Type B pancreatic cell (in vitro differentiated cells): Measurements from ENCODE around the gene COQ9. TPM values are rescaled to one million over a fixed set of nuclear protein-coding genes. Genes with fewer than 3 reads are reported as not detected.
A peak's percentile ranks its signal among the peaks of the same experiment; 100 is the strongest.
"Not testable (repeated sequence)": the region's sequence is repeated elsewhere in the genome, so short reads cannot be mapped to it uniquely, and the experiment has no call there.

ENCODE experiments used
- DNase-seq: peaks from one replicate; pipeline ENCODE4 v3.0.0; 2021; ENCODE audit warnings: mixed read lengths; ENCODE audit not compliant: unreplicated experiment; ENCODE audit errors: extremely low spot score
- H3K27ac Mint-ChIP-seq: 2 replicates; pipeline ENCODE4 v1.8.0; 2021; ENCODE audit warnings: mild to moderate bottlenecking, mixed read lengths
- H3K27me3 Mint-ChIP-seq: 2 replicates; pipeline ENCODE4 v1.8.0; 2021; ENCODE audit warnings: mixed read lengths
- H3K36me3 Mint-ChIP-seq: 2 replicates; pipeline ENCODE4 v1.8.0; 2021; ENCODE audit warnings: mixed read lengths
- H3K4me1 Mint-ChIP-seq: one replicate; pipeline ENCODE4 v1.8.0; 2021; ENCODE audit warnings: mixed read lengths; ENCODE audit not compliant: unreplicated experiment
- H3K4me3 Mint-ChIP-seq: 2 replicates; pipeline ENCODE4 v1.8.0; 2021; ENCODE audit warnings: mild to moderate bottlenecking, mixed read lengths
- H3K9me3 Mint-ChIP-seq: 2 replicates; pipeline ENCODE4 v1.8.0; 2021; ENCODE audit warnings: mixed read lengths
- total RNA-seq: library from RNA; stranded (reverse); gene quantifications from 2 replicates; pipeline ENCODE4 v1.2.1, GENCODE V29; 2021; ENCODE audit warnings: low replicate concordance
- TF ChIP-seq, protein P1 (sequence below): fragments of 200-600 bp; sonication (generic); conservative IDR thresholded peaks from 2 replicates; pipeline ENCODE4 v1.5.0; 2021; ENCODE audit warnings: antibody characterized with exemption, mild to moderate bottlenecking

The COQ9 gene
- total RNA-seq, 1 donor from 2014 or later, result 73.1 TPM

DNA sequence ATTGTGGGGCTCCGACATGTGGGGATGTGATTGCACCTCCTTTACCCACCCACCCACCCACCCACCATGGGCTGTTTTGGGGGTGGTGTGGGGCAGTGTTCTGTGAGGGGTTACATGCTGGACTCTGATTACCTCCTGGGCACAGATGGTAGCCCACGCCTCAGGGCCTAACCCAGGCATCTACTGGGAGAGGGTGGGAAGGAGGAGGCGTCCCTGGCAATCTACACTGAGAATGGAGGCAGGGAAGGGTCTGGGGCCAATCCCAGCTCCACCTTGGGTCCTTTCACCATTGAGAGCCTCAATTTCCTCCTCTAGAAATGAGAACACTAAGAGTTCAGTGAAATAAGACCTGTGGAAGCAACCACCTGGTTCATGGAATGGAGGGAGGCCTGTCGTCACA is 50.8 kb downstream of the COQ9 start:
- Mint-ChIP-seq H3K9me3 (no peaks in the 10 kb centered on the region), H3K36me3 (no peaks in the 10 kb centered on the region), H3K27ac (no peak overlapping the region), H3K27me3 (no peaks in the 10 kb centered on the region), H3K4me3 (no peak overlapping the region), H3K4me1 (peaks cover 26% of the 10 kb centered on the region)
- TF ChIP-seq, protein P1, sequence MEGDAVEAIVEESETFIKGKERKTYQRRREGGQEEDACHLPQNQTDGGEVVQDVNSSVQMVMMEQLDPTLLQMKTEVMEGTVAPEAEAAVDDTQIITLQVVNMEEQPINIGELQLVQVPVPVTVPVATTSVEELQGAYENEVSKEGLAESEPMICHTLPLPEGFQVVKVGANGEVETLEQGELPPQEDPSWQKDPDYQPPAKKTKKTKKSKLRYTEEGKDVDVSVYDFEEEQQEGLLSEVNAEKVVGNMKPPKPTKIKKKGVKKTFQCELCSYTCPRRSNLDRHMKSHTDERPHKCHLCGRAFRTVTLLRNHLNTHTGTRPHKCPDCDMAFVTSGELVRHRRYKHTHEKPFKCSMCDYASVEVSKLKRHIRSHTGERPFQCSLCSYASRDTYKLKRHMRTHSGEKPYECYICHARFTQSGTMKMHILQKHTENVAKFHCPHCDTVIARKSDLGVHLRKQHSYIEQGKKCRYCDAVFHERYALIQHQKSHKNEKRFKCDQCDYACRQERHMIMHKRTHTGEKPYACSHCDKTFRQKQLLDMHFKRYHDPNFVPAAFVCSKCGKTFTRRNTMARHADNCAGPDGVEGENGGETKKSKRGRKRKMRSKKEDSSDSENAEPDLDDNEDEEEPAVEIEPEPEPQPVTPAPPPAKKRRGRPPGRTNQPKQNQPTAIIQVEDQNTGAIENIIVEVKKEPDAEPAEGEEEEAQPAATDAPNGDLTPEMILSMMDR, result no peak
- DNase-seq, result no peak

DNA sequence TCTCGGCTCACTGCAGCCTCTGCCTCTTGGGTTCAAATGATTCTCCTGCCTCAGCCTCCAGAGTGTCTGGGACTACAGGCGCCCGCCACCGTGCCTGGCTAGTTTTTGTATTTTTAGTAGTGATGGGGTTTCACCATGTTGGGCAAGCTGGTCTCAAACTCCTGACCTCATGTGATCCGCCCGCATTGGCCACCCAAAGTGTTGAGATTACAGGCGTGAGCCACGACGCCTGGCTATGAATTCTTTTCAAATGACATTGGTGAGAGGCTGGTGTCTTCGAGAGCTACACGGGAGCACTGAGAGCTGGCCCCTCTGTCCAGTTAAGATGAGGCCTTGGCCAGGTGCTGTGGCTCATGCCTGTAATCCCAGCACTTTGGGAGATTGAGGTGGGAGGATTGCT is 52.7 kb downstream of the COQ9 start:
- H3K27ac Mint-ChIP-seq, H3K27me3 Mint-ChIP-seq, H3K36me3 Mint-ChIP-seq, H3K9me3 Mint-ChIP-seq, DNase-seq, H3K4me3 Mint-ChIP-seq: not testable (repeated sequence)
- H3K4me1 Mint-ChIP-seq, result peaks cover 32% of the 10 kb centered on the region

DNA sequence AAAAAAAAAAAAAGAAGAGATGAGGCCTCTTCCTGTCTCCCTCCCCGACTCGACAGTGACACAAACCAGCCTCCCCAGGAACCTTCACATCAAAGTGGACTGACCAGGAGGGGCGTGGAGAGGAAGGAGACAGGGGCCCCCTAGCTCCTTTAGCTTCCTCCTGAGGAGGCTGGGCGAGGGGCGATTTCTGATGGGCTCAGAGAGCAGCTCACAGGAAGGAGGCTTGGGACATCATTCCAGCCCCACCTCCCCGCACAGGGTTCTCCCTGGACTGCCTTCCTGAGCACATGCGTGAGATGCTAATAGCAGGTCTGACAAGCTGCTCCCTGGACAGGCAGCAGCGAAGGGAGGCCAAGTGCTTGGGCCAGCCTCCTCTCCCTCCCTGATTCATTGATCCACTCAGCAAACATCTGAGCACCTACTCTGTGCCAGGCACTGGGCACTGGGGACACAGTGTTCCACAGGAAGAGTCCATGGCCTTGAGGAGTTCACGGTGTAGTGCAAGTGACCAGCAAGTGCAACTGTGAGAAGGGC is 53.4 kb downstream of the COQ9 start:
- Mint-ChIP-seq H3K36me3 (no peaks in the 10 kb centered on the region), H3K4me3 (no peak overlapping the region), H3K27me3 (no peaks in the 10 kb centered on the region), H3K27ac (no peak overlapping the region), H3K9me3 (no peaks in the 10 kb centered on the region), H3K4me1 (peaks cover 32% of the 10 kb centered on the region)
- TF ChIP-seq, protein P1, result no peak
- DNase-seq, result no peak

DNA sequence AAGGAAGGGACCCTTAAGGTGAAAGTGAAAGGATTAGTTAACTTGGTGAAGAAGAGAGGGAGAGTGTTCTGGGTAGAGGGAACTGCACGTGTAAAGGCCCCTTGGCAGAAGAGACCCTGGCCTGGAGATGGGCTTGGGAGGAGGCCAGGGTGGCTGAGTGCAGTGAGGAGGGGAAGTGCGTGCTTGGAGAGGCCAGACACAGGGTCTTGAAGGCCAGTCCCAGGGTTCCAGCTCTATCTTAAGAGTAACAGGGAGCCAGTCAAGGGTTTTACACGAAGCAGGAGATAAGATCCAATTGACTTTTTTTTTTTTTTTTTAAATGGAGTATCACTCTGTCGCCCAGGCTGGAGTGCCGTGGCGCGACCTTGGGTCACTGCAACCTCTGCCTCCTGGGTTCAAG is 54.2 kb downstream of the COQ9 start:
- DNase-seq, result no peak
- no peaks in the 10 kb centered on the region for H3K27me3 Mint-ChIP-seq
- peaks cover 30% of the 10 kb centered on the region for H3K4me1 Mint-ChIP-seq
- H3K9me3 Mint-ChIP-seq, result no peaks in the 10 kb centered on the region
- H3K4me3 Mint-ChIP-seq, result no peak overlapping the region
- TF ChIP-seq, protein P1, result no peak
- no peaks in the 10 kb centered on the region for H3K36me3 Mint-ChIP-seq
- peak overlapping the region; percentile 44 for H3K27ac Mint-ChIP-seq

DNA sequence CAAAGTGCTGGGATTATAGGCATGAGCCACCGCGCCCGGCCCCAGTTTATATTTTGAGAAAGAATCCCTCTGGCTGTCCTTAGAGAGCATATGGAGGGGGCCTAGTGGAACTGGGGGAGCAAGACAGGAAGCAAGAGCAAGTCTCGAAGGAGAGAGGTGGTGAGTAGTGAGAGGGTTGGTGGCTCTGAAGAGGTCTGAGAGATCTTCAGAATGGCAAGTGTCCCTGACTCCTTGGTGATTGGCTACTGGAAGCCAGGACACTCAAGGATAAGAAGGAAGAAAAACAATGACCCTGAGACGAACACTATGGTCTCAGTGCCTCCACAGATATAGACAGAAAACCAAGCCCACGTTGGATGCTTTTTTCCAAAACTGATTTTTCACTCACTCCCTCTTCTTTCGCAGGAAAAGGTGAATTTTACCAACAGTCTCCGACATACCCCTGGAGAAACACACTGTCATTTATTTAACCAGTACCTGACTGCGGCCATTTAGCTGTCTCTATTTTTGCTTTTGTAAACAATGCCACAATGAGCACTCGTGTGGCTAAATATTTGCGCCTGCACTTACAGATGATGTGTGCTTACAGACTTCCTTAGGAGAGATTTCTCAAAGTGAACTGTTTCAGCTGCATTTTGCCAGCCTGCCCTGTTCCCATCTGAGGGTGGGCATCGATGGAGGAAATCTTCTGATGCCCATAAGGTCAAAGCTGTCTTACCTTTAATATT is 54.9 kb downstream of the COQ9 start:
- Mint-ChIP-seq H3K4me3 (no peak overlapping the region), H3K27ac (peak overlapping the region; percentile 24), H3K9me3 (no peaks in the 10 kb centered on the region), H3K4me1 (peaks cover 37% of the 10 kb centered on the region), H3K27me3 (no peaks in the 10 kb centered on the region), H3K36me3 (no peaks in the 10 kb centered on the region)
- TF ChIP-seq, protein P1, result no peak
- DNase-seq, result no peak

DNA sequence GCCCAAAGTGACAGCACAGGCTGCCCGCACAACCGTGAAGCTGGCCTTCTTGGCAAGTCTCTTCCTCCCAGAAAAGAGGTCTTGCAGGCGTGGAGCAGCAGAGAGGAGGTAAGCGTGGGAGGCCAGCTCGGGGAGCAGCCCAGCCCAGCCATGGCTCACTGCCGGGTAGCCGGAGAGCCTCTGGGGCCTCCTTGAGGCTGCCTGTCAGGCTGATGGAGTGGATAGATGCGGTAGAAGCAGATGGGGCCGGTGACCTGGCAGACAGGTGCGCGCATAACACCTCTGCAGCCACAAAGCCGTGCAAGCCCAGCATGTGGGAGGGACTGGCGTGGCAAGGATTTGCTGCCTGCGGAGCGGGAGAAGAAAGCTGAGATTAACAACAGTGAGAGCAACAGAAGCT is 56.1 kb downstream of the COQ9 start:
- TF ChIP-seq, protein P1, result no peak

More for the DNA sequence above, 56.1 kb downstream of the COQ9 start:
- Mint-ChIP-seq H3K27me3 (no peaks in the 10 kb centered on the region), H3K4me1 (peaks cover 46% of the 10 kb centered on the region), H3K36me3 (no peaks in the 10 kb centered on the region), H3K4me3 (peak overlapping the region; percentile 54), H3K27ac (peak overlapping the region; percentile 48), H3K9me3 (no peaks in the 10 kb centered on the region)
- DNase-seq, result no peak
